B cell (primary cell): ENCODE measurements around the gene GTF3A. TPM values are rescaled to one million over a fixed set of nuclear protein-coding genes. Genes with fewer than 3 reads are reported as not detected.

Experiments
- ATAC-seq: fragments of 200-7000 bp; cut with Tn5 transposase; one replicate; pipeline ENCODE4 v1.10.0; 2021; ENCODE audit warnings: low read depth, mild to moderate bottlenecking, moderate number of reproducible peaks, moderate library complexity
- CTCF ChIA-PET: fragments of 350-600 bp; sonication (Branson Sonifier 250); formaldehyde crosslinking; loops from one replicate; lab custom pipeline; 2021; ENCODE audit warnings: antibody characterized with exemption, inconsistent platforms; lab: Charles Lee
- POLR2A ChIA-PET: fragments of 350-600 bp; sonication (Branson Sonifier 250); formaldehyde crosslinking; loops from one replicate; lab custom pipeline; 2021; ENCODE audit warnings: antibody characterized with exemption; lab: Charles Lee
- DNase-seq: peaks from one replicate; pipeline ENCODE4 v3.0.0; 2013
- H2AFZ ChIP-seq: 2 replicates; pipeline ENCODE4 v1.6.1; 2012; ENCODE audit warnings: mild to moderate bottlenecking, low read depth, low read length; ENCODE audit not compliant: insufficient read depth, poor library complexity, severe bottlenecking
- H3K27ac ChIP-seq, 2 donors: 1 replicate in 1 of 2; 2 replicates in 1 of 2; pipeline ENCODE4 v1.5.1; 2012 to 2013; ENCODE audit warnings: low read length in 2 of 2, mild to moderate bottlenecking in 2 of 2, moderate library complexity in 1 of 2
- H3K27me3 ChIP-seq, 4 experiments: fragments of 200-600 bp in 1 of 4; sonication (generic) in 1 of 4; replicated peaks in 1 of 4; 1 replicate in 2 of 4; 2 replicates in 2 of 4; pipeline versions ENCODE4 v1.6.1 to v1.7.0; 2013 to 2016; ENCODE audit warnings: low read length in 3 of 4, mild to moderate bottlenecking in 2 of 4, mixed read lengths in 1 of 4, moderate library complexity in 1 of 4; ENCODE audit not compliant: insufficient read depth in 4 of 4, control insufficient read depth in 3 of 4; ENCODE audit errors: control extremely low read depth in 1 of 4
- H3K36me3 ChIP-seq, 2 experiments: replicated peaks in 1 of 2; 1 replicate in 1 of 2; 2 replicates in 1 of 2; pipeline versions ENCODE4 v1.6.1 to v1.7.1; 2013; ENCODE audit warnings: low read length in 1 of 2; ENCODE audit not compliant: insufficient read depth in 2 of 2, control insufficient read depth in 1 of 2; ENCODE audit errors: control extremely low read depth in 1 of 2, extremely low read depth in 1 of 2
- H3K4me1 ChIP-seq, 2 donors: fragments of 200-600 bp in 1 of 2; sonication (generic) in 1 of 2; 1 replicate in 1 of 2; 2 replicates in 1 of 2; pipeline versions ENCODE4 v1.5.1 to v1.6.1; 2013 to 2017; ENCODE audit warnings: low read length in 2 of 2; ENCODE audit not compliant: control insufficient read depth in 2 of 2, insufficient read depth in 2 of 2
- H3K4me2 ChIP-seq: replicated peaks from 2 replicates; pipeline ENCODE3; 2012; ENCODE audit warnings: mild to moderate bottlenecking, low read depth, low read length; ENCODE audit not compliant: poor library complexity, severe bottlenecking
- H3K4me3 ChIP-seq, 5 experiments: fragments of 200-600 bp in 1 of 5; sonication (generic) in 1 of 5; 1 replicate in 3 of 5; 2 replicates in 2 of 5; pipeline versions ENCODE4 v1.5.1 to v1.7.0; 2011 to 2016; ENCODE audit warnings: low read length in 4 of 5, mild to moderate bottlenecking in 4 of 5, low read depth in 2 of 5, control low read depth in 1 of 5, moderate library complexity in 1 of 5; ENCODE audit not compliant: insufficient read depth in 1 of 5; ENCODE audit errors: control extremely low read depth in 1 of 5, extremely low read depth in 1 of 5
- H3K79me2 ChIP-seq: fragments of 200-600 bp; sonication (generic); one replicate; pipeline ENCODE4 v1.6.0; 2016; ENCODE audit warnings: low read length; ENCODE audit not compliant: control insufficient read depth, insufficient read depth
- H3K9ac ChIP-seq: fragments of 200-600 bp; sonication (generic); 2 replicates; pipeline ENCODE4 v1.6.1; 2017; ENCODE audit warnings: mild to moderate bottlenecking, low read length, moderate library complexity
- H3K9me3 ChIP-seq, 3 donors: one replicate each; pipeline versions ENCODE4 v1.6.1 to v1.7.1; 2013; ENCODE audit warnings: low read length in 2 of 3; ENCODE audit not compliant: control insufficient read depth in 2 of 3, insufficient read depth in 1 of 3; ENCODE audit errors: control extremely low read depth in 1 of 3
- H4K20me1 ChIP-seq: 2 replicates; pipeline ENCODE4 v1.6.0; 2012; ENCODE audit warnings: mild to moderate bottlenecking, low read length; ENCODE audit not compliant: insufficient read depth, control insufficient read depth, poor library complexity, severe bottlenecking
- H3K27ac Mint-ChIP-seq: one replicate; pipeline ENCODE4 v1.8.0; 2021; ENCODE audit warnings: mixed read lengths
- H3K27me3 Mint-ChIP-seq: one replicate; pipeline ENCODE4 v1.8.0; 2021; ENCODE audit warnings: mixed read lengths
- H3K4me1 Mint-ChIP-seq: one replicate; pipeline ENCODE4 v1.8.0; 2021; ENCODE audit warnings: mixed read lengths
- H3K4me3 Mint-ChIP-seq: one replicate; pipeline ENCODE4 v1.8.0; 2021; ENCODE audit warnings: mixed read lengths
- H3K9me3 Mint-ChIP-seq: one replicate; pipeline ENCODE4 v1.8.0; 2022; ENCODE audit warnings: mixed read lengths; ENCODE audit not compliant: insufficient read depth
- CTCF ChIP-seq: fragments of 200-600 bp; IDR thresholded peaks from one replicate; pipeline ENCODE4 v1.8.0; 2022; ENCODE audit warnings: antibody characterized with exemption, mild to moderate bottlenecking
- EZH2 ChIP-seq: IDR thresholded peaks from 2 replicates; pipeline ENCODE4 v1.6.1; 2012; ENCODE audit warnings: borderline replicate concordance, low read depth, mild to moderate bottlenecking, moderate library complexity, low read length; ENCODE audit not compliant: insufficient read depth, poor library complexity, severe bottlenecking
- WGBS: methylation state at CpG from one replicate; pipeline ENCODE4 v1.1.5; 2013; ENCODE audit warnings: missing lambda C conversion rate; ENCODE audit not compliant: insufficient coverage; 5-methylcytosine and 5-hydroxymethylcytosine counted together
- intact Hi-C: fragments of 100-400 bp; cut with micrococcal nuclease; formaldehyde crosslinking; loops from one replicate; pipeline ENCODE4 v1.10.0; 2022
- polyA plus RNA-seq: library from polyadenylated mRNA; depleted of rRNA; stranded (reverse); fragments of >200 nt; gene quantifications from 2 replicates; pipeline ENCODE4 v1.2.3, GENCODE V29; 2012
- total RNA-seq, 2 donors: library from RNA; stranded (reverse); fragments of 120-200 nt in 1 of 2; gene quantifications; 1 replicate in 1 of 2; 2 replicates in 1 of 2; pipeline versions ENCODE4 v1.2.3 to v1.2.4, GENCODE V29; 2013 to 2022

GTF3A gene
- total and polyA plus RNA-seq, 2 donors (not counting 1 experiment from before 2014, with no cell fraction given): 122 to 169 TPM

DNA sequence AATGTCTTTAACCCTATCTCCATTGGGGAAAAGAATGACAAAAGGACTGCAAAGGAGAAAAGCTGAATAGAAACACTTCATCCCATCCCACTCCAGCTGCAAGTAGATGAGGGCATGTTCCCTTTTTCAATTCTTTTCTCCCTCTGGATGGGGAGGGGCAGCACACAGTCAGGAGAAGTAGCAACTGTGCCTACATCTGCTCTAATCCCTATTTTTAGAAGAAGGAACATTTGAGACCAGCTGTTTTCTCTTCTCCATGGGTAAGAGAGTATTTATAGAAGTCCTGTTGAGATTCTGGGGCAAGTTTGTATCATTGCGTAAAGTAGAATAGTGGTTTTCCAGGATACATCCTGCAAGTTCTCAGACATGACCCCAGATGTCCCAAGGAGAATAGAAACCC is 9.3 kb upstream of the GTF3A start:
- no peaks in the 10 kb centered on the region for H3K36me3 ChIP-seq
- no peak overlapping the region for H3K4me3 Mint-ChIP-seq
- no peaks in the 10 kb centered on the region for H3K79me2 ChIP-seq
- H3K9ac ChIP-seq: no peak overlapping the region
- no peaks in the 10 kb centered on the region for H3K9me3 Mint-ChIP-seq
- H3K27me3 Mint-ChIP-seq: peaks cover 19% of the 10 kb centered on the region
- no peak overlapping the region for H2AFZ ChIP-seq
- POLR2A ChIA-PET: no interaction called here
- peaks cover 0 to 7% (median under 1%) of the 10 kb centered on the region in 4 experiments for H3K27me3 ChIP-seq
- no peak overlapping the region for H3K4me3 ChIP-seq
- H3K27ac ChIP-seq: no peak overlapping the region
- H3K4me1 Mint-ChIP-seq: no peaks in the 10 kb centered on the region
- no peak for DNase-seq
- TF ChIP-seq EZH2 (no peak), CTCF (no peak)
- H4K20me1 ChIP-seq: no peaks in the 10 kb centered on the region
- peaks cover 0 to 3% (median 0%) of the 10 kb centered on the region in 3 donors for H3K9me3 ChIP-seq
- intact Hi-C loops: no loop called here
- no peak for ATAC-seq
- H3K4me2 ChIP-seq: no peak overlapping the region
- CTCF ChIA-PET: interaction anchor here (1.0 kb wide), 1 partner anchor 32 kb away, joined by 3 read pairs; no protein-coding TSS in a partner anchor
- H3K4me1 ChIP-seq: no peaks in the 10 kb centered on the region
- no peak overlapping the region for H3K27ac Mint-ChIP-seq
- WGBS: no CpG with 5 or more reads among the region's 1 CpG

- intact Hi-C loops: no loop called here
- Mint-ChIP-seq H3K27ac (no peak overlapping the region), H3K9me3 (no peaks in the 10 kb centered on the region), H3K4me3 (no peak overlapping the region), H3K27me3 (peaks cover 8% of the 10 kb centered on the region), H3K4me1 (peaks cover 3% of the 10 kb centered on the region)
- no peak overlapping the region for H3K4me2 ChIP-seq
- H2AFZ ChIP-seq: no peak overlapping the region
- CTCF ChIA-PET: no interaction called here
- no peak overlapping the region for H3K4me3 ChIP-seq
- 100% methylated on average over 1 of the region's 1 CpG for WGBS
- H3K9ac ChIP-seq: no peak overlapping the region
- POLR2A ChIA-PET: no interaction called here
- no peaks in the 10 kb centered on the region for H3K79me2 ChIP-seq
- H3K9me3 ChIP-seq: no peaks in the 10 kb centered on the region
- no peak overlapping the region for H3K27ac ChIP-seq
- DNase-seq (no peak), ATAC-seq (no peak)
- no peak for TF ChIP-seq EZH2
- TF ChIP-seq CTCF: no peak
- H3K4me1 ChIP-seq: peaks cover 4 to 6% of the 10 kb centered on the region in 2 donors
- peaks cover 0 to 4% (median 0%) of the 10 kb centered on the region in 4 experiments for H3K27me3 ChIP-seq
- no peaks in the 10 kb centered on the region for H3K36me3 ChIP-seq
- no peaks in the 10 kb centered on the region for H4K20me1 ChIP-seq
Measured at GRCh38 chr13:27419328-27419727, 5.1 kb upstream of the GTF3A start.
